HL-60 (cell line): ENCODE measurements around the gene IL22RA1.

Experiments
- CTCF ChIP-seq: IDR thresholded peaks from one replicate; pipeline ENCODE4 v1.5.1; 2011; ENCODE audit warnings: low read length, control low read depth, inconsistent platforms; ENCODE audit not compliant: insufficient read depth
- GABPA ChIP-seq: IDR thresholded peaks from 2 replicates; pipeline ENCODE4 v1.6.1; 2012; ENCODE audit warnings: low read depth
- REST ChIP-seq: IDR thresholded peaks from 2 replicates; pipeline ENCODE4 v1.6.1; 2012; ENCODE audit warnings: low read depth; ENCODE audit not compliant: insufficient replicate concordance

GRCh38 chr1:24074817-24075589, 67.9 kb downstream of the IL22RA1 start:
- TF ChIP-seq CTCF (no peak), REST (no peak), GABPA (no peak)
